A549 (cell line): ENCODE measurements around the gene ZNF511. TPM values are rescaled to one million over a fixed set of nuclear protein-coding genes. Genes with fewer than 3 reads are reported as not detected.

Source experiments
- ATAC-seq, 2 experiments: fragments of 200-7000 bp in 1 of 2; fragments of >200 bp in 1 of 2; cut with Nextera tagmentation in 1 of 2; cut with Tn5 transposase in 1 of 2; 3 replicates each; pipeline versions ENCODE4 v1.8.0 to v1.9.1; 2018 to 2020; ENCODE audit warnings: mild to moderate bottlenecking in 1 of 2, moderate library complexity in 1 of 2
- CTCF ChIA-PET: fragments of 300-600 bp; sonication (Branson Sonifier 250); formaldehyde crosslinking; extraction: SDS; loops from one replicate; lab custom pipeline; 2021; ENCODE audit warnings: antibody characterized with exemption, inconsistent platforms; lab: Yijun Ruan, JAX
- POLR2A ChIA-PET: fragments of 350-600 bp; formaldehyde crosslinking; extraction: SDS; loops from one replicate; lab custom pipeline; 2021; ENCODE audit warnings: antibody characterized with exemption, inconsistent platforms; lab: Yijun Ruan, JAX
- DNase-seq, 2 experiments: peaks; one replicate each; pipeline versions ENCODE4 v3.0.0 to v3.0.0-alpha.2; 2011 to 2016; ENCODE audit warnings: low read depth in 1 of 2, low spot score in 1 of 2
- FAIRE-seq: peaks from 2 replicates; lab custom pipeline; 2011; peaks lifted over from hg19 to GRCh38; lab: Jason Lieb, UNC
- H3K27ac ChIP-seq, 2 experiments: fragments of >200 bp; sonication (Bioruptor Twin); formaldehyde crosslinking; 3 replicates each; pipeline ENCODE4 v1.5.1; 2016 to 2017
- H3K4me1 ChIP-seq: fragments of >200 bp; sonication (Bioruptor Twin); formaldehyde crosslinking; 3 replicates; pipeline ENCODE4 v1.6.1; 2016
- H3K4me2 ChIP-seq: fragments of >200 bp; sonication (Bioruptor Twin); formaldehyde crosslinking; 3 replicates; pipeline ENCODE4 v1.6.1; 2016
- H3K4me3 ChIP-seq: fragments of >200 bp; sonication (Bioruptor Twin); formaldehyde crosslinking; 3 replicates; pipeline ENCODE4 v1.5.1; 2016
- H3K9me3 ChIP-seq: fragments of >200 bp; sonication (Bioruptor Twin); formaldehyde crosslinking; 3 replicates; pipeline ENCODE4 v1.6.1; 2016
- CEBPB ChIP-seq, 2 experiments: fragments of >200 bp in 1 of 2; sonication (Bioruptor Twin) in 1 of 2; formaldehyde crosslinking in 1 of 2; IDR thresholded peaks; 2 replicates each; pipeline ENCODE4 v1.6.1; 2012 to 2016
- EHF ChIP-seq: fragments of 250-450 bp; sonication (Bioruptor Pico); IDR thresholded peaks from 2 replicates; pipeline ENCODE4 v1.5.0; 2020; ENCODE audit warnings: mild to moderate bottlenecking
- EP300 ChIP-seq, 2 experiments: fragments of >200 bp; sonication (Bioruptor Twin); formaldehyde crosslinking; IDR thresholded peaks; 2 replicates in 1 of 2; 3 replicates in 1 of 2; pipeline ENCODE4 v1.6.1; 2016 to 2017
- ESRRA ChIP-seq: fragments of 150-350 bp; IDR thresholded peaks from 2 replicates; pipeline ENCODE4 v1.6.1; 2014; ENCODE audit warnings: mild to moderate bottlenecking, low read length, borderline replicate concordance
- FOSB ChIP-seq: fragments of 250-450 bp; sonication (Bioruptor Pico); IDR thresholded peaks from 2 replicates; pipeline ENCODE4 v1.5.0; 2020; ENCODE audit warnings: mild to moderate bottlenecking, moderate library complexity
- FOSL2 ChIP-seq, 2 experiments: fragments of 450-650 bp in 1 of 2; fragments of >200 bp in 1 of 2; sonication (Bioruptor Twin) in 1 of 2; formaldehyde crosslinking; IDR thresholded peaks; 2 replicates each; pipeline versions ENCODE4 v1.5.0 to v1.6.1; 2016 to 2020; ENCODE audit warnings: mild to moderate bottlenecking in 1 of 2, moderate library complexity in 1 of 2
- FOXS1 ChIP-seq: fragments of 250-450 bp; sonication (Bioruptor Pico); IDR thresholded peaks from 2 replicates; pipeline ENCODE4 v1.5.0; 2020; ENCODE audit warnings: mild to moderate bottlenecking, moderate library complexity
- GATA3 ChIP-seq: IDR thresholded peaks from 2 replicates; pipeline ENCODE4 v1.6.1; 2012; ENCODE audit warnings: borderline replicate concordance
- HOXB13 ChIP-seq: fragments of 250-450 bp; sonication (Bioruptor Pico); IDR thresholded peaks from 2 replicates; pipeline ENCODE4 v1.5.0; 2020; ENCODE audit warnings: low read depth, mild to moderate bottlenecking, moderate library complexity
- HOXB5 ChIP-seq: fragments of 250-450 bp; sonication (Bioruptor Pico); IDR thresholded peaks from 2 replicates; pipeline ENCODE4 v1.5.0; 2020; ENCODE audit warnings: mild to moderate bottlenecking, moderate library complexity
- JUN ChIP-seq, 2 experiments: fragments of >200 bp; sonication (Bioruptor Twin); formaldehyde crosslinking; IDR thresholded peaks; 2 replicates in 1 of 2; 3 replicates in 1 of 2; pipeline ENCODE4 v1.6.1; 2016 to 2017
- JUNB ChIP-seq: fragments of >200 bp; sonication (Bioruptor Twin); formaldehyde crosslinking; IDR thresholded peaks from 2 replicates; pipeline ENCODE4 v1.6.1; 2016
- KDM5A ChIP-seq: fragments of 200-600 bp; sonication (generic); IDR thresholded peaks from 2 replicates; pipeline ENCODE4 v1.6.1; 2016; ENCODE audit warnings: antibody characterized with exemption, mild to moderate bottlenecking
- MAFK ChIP-seq: fragments of 450-650 bp; IDR thresholded peaks from 2 replicates; pipeline ENCODE4 v1.6.1; 2014; ENCODE audit not compliant: partially characterized antibody
- MAZ ChIP-seq: fragments of 150-350 bp; IDR thresholded peaks from 2 replicates; pipeline ENCODE4 v1.6.1; 2014; ENCODE audit warnings: antibody characterized with exemption, low read depth, low read length, borderline replicate concordance
- NPAS2 ChIP-seq: fragments of 250-450 bp; sonication (Bioruptor Pico); IDR thresholded peaks from 2 replicates; pipeline ENCODE4 v1.8.0; 2022; ENCODE audit warnings: mild to moderate bottlenecking, moderate library complexity, borderline replicate concordance
- PHF8 ChIP-seq: fragments of 200-600 bp; sonication (generic); IDR thresholded peaks from 2 replicates; pipeline ENCODE4 v1.6.1; 2016; ENCODE audit warnings: low read depth, mild to moderate bottlenecking, antibody characterized with exemption, moderate library complexity, borderline replicate concordance
- POLR2A ChIP-seq: IDR thresholded peaks from 2 replicates; pipeline ENCODE4 v1.6.1; 2012; ENCODE audit warnings: mild to moderate bottlenecking, low read length
- RARB ChIP-seq: fragments of 250-450 bp; sonication (Bioruptor Pico); IDR thresholded peaks from 2 replicates; pipeline ENCODE4 v1.8.0; 2021; ENCODE audit warnings: mild to moderate bottlenecking, moderate library complexity
- RCOR1 ChIP-seq: fragments of 150-350 bp; IDR thresholded peaks from 2 replicates; pipeline ENCODE4 v1.6.1; 2014; ENCODE audit warnings: antibody characterized with exemption, low read length, low read depth
- SREBF2 ChIP-seq: fragments of 450-650 bp; IDR thresholded peaks from 2 replicates; pipeline ENCODE4 v1.6.1; 2014; ENCODE audit warnings: mild to moderate bottlenecking, moderate library complexity
- TP53 ChIP-seq: fragments of 250-450 bp; sonication (Bioruptor Pico); IDR thresholded peaks from 2 replicates; pipeline ENCODE4 v1.5.0; 2021; ENCODE audit warnings: mild to moderate bottlenecking, moderate library complexity
- ZSCAN20 ChIP-seq: fragments of 250-450 bp; sonication (Bioruptor Pico); IDR thresholded peaks from 2 replicates; pipeline ENCODE4 v1.8.0; 2022; ENCODE audit warnings: mild to moderate bottlenecking, moderate library complexity
- WGBS: methylation state at CpG from one replicate; pipeline ENCODE4 v1.1.6; 2017; ENCODE audit errors: missing lambda C conversion rate; 5-methylcytosine and 5-hydroxymethylcytosine counted together
- polyA plus RNA-seq, 4 experiments: library from polyadenylated mRNA; depleted of rRNA in 3 of 4; stranded (reverse); fragments of >200 nt; fragmentation: RNase III in 1 of 4; extraction: RNeasy Plus Mini Kit Qiagen cat#74134 plus additional on column Dnase treatment in 1 of 4; gene quantifications; 2 replicates in 3 of 4; 3 replicates in 1 of 4; pipeline ENCODE4 v1.2.3, GENCODE V29; 2011 to 2017
- TF ChIP-seq, protein P1 (sequence below): IDR thresholded peaks from 2 replicates; pipeline ENCODE4 v1.6.1; 2012
- TF ChIP-seq, protein P2 (sequence below): fragments of 450-650 bp; IDR thresholded peaks from 2 replicates; pipeline ENCODE4 v1.6.1; 2014; ENCODE audit warnings: antibody characterized with exemption
- TF ChIP-seq, protein P3 (sequence below): fragments of >200 bp; sonication (Bioruptor Twin); formaldehyde crosslinking; IDR thresholded peaks from 2 replicates; pipeline ENCODE4 v1.6.1; 2016
- TF ChIP-seq, protein P4 (sequence below): fragments of 250-450 bp; sonication (Bioruptor Pico); IDR thresholded peaks from 2 replicates; pipeline ENCODE4 v1.5.0; 2021; ENCODE audit warnings: mild to moderate bottlenecking, moderate library complexity, borderline replicate concordance

Gene ZNF511
- polyA plus RNA-seq, 2 of the 4 experiments (the other 2 are of a cell fraction): 40.2 to 43.6 TPM

DNA sequence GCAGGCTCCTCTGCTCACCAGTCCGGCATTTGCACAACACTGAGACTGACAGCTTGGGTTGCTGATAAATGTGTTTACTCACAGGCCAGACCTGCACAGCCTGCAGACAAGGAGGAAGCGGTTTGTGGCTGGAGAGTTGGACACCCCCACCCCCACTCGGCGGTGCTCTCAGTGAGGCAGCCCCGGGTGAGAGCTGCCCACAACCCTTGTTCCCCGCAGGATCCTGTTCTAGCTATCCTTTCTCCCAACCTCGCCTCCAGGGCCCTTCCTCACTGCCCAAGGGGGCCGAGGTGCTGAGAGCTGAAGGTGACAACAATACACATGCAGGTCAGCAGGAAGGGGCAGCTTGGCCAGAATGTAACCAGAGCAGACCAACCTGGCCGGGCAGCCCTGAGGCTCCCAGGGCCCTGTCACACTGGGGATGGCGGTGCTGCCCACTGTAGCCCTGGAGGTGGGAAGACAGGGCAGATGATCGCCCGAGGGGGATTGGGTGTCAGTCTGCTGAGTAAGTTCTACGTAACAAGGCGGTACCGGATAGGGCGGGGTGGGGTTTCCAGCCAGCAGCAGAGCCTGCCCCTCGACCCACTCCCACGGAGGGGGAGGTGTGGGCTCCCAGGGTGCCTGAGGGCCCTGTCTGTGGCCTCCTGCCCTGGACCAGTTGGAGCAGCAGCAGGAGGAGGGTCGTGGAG, 30.0 kb upstream of the ZNF511 start:
- Histone ChIP-seq H3K4me3 (no peak overlapping the region), H3K9me3 (no peaks in the 10 kb centered on the region), H3K4me1 (peaks cover 4% of the 10 kb centered on the region; the same call in 1 of the 3 replicates), H3K27ac (no peak overlapping the region; a peak in 1 of 6 replicates), H3K4me2 (no peak overlapping the region)
- ChIA-PET POLR2A (no interaction called here), CTCF (interaction anchor here (0.9 to 4.3 kb wide), 5 partner anchors 15 to 135 kb away, joined by 3 to 21 read pairs (median 4); no protein-coding TSS in a partner anchor)
- peak; percentile 1 to 50; a peak in 3 of 6 replicates for ATAC-seq
- DNase-seq: no peak
- no peak for FAIRE-seq
- WGBS: 58% methylated on average over 18 of the region's 19 CpGs
- TF ChIP-seq EHF (CRISPR knock-in tag): no peak
- no peak for TF ChIP-seq RCOR1
- no peak for TF ChIP-seq POLR2A
- TF ChIP-seq, protein P1, sequence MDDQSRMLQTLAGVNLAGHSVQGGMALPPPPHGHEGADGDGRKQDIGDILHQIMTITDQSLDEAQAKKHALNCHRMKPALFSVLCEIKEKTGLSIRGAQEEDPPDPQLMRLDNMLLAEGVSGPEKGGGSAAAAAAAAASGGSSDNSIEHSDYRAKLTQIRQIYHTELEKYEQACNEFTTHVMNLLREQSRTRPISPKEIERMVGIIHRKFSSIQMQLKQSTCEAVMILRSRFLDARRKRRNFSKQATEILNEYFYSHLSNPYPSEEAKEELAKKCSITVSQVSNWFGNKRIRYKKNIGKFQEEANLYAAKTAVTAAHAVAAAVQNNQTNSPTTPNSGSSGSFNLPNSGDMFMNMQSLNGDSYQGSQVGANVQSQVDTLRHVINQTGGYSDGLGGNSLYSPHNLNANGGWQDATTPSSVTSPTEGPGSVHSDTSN: no peak
- TF ChIP-seq MAZ: no peak
- TF ChIP-seq ESRRA: no peak
- TF ChIP-seq SREBF2: no peak
- TF ChIP-seq HOXB5 (CRISPR knock-in tag): no peak
- TF ChIP-seq FOSB (CRISPR knock-in tag): no peak
- TF ChIP-seq GATA3: no peak
- TF ChIP-seq PHF8: no peak
- no peak for TF ChIP-seq JUNB
- no peak for TF ChIP-seq MAFK
- TF ChIP-seq NPAS2 (CRISPR knock-in tag): no peak

DNA sequence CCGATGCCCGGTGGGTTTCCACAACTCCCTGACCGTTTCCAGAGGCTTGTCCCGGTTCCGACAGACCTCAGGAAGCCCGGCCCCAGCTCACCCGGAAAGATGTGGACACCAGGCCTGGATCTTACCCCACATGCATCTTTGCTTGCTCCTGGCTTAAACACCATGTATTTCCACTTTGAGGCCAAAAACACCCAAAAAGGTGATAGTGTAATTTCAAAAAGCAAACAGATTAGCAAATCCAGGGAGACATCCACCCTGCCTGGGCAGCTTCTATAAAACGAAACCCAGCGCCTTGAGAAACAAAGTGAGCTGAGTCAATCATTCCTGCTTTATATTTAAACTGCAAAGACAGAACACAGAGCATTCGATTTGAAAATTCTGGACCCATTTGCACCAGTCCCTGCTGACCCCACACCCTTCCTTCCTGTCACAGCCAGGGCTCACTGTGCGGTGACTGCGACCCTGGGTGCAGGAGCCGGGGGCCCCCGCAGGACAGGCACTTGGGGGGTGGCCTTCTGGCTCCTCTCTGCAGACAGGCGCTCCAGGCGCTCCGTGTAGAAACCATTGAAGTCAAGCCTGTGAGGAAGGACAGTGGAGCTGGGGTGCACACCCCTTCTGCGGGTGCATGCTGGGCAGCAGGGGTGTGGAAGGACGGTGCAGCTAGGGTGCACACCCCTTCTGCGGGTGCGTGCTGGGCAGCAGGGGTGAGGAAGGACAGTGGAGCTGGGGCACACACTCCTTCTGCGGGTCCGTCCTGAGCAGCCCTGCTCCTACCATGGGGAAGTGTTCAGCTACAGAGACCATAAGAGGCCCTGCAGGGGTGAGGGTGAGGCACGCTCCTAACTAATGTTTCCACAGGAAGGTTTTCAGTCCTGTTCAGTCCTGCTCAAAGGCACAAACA, 29.1 kb upstream of the ZNF511 start:
- H3K9me3 ChIP-seq: no peaks in the 10 kb centered on the region
- ChIA-PET CTCF (interaction anchor here (0.8 to 1.3 kb wide), 2 partner anchors 22 to 50 kb away, joined by 3 to 4 read pairs; no protein-coding TSS in a partner anchor), POLR2A (interaction anchor here (0.6 kb wide), 1 partner anchor 80 kb away, joined by 3 read pairs; no protein-coding TSS in a partner anchor)
- WGBS: 88% methylated on average over 20 of the region's 24 CpGs
- TF ChIP-seq, protein P2, sequence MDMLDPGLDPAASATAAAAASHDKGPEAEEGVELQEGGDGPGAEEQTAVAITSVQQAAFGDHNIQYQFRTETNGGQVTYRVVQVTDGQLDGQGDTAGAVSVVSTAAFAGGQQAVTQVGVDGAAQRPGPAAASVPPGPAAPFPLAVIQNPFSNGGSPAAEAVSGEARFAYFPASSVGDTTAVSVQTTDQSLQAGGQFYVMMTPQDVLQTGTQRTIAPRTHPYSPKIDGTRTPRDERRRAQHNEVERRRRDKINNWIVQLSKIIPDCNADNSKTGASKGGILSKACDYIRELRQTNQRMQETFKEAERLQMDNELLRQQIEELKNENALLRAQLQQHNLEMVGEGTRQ: no peak
- TF ChIP-seq RARB (CRISPR knock-in tag) (no peak), FOXS1 (CRISPR knock-in tag) (no peak), EP300 (IDR thresholded peaks at IDR 0.05) (no peak), ZSCAN20 (CRISPR knock-in tag) (no peak), TP53 (CRISPR knock-in tag) (no peak), JUNB (no peak), CEBPB (IDR thresholded peaks at IDR 0.05) (no peak), FOSL2 (IDR thresholded peaks at IDR 0.05) (no peak), FOSL2 (CRISPR knock-in tag; IDR thresholded peaks at IDR 0.05) (no peak), JUN (IDR thresholded peaks at IDR 0.05) (no peak), MAFK (no peak), KDM5A (no peak), FOSB (CRISPR knock-in tag) (no peak), HOXB13 (CRISPR knock-in tag) (no peak)
- TF ChIP-seq, protein P3, sequence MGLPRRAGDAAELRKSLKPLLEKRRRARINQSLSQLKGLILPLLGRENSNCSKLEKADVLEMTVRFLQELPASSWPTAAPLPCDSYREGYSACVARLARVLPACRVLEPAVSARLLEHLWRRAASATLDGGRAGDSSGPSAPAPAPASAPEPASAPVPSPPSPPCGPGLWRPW: no peak
- TF ChIP-seq, protein P4, sequence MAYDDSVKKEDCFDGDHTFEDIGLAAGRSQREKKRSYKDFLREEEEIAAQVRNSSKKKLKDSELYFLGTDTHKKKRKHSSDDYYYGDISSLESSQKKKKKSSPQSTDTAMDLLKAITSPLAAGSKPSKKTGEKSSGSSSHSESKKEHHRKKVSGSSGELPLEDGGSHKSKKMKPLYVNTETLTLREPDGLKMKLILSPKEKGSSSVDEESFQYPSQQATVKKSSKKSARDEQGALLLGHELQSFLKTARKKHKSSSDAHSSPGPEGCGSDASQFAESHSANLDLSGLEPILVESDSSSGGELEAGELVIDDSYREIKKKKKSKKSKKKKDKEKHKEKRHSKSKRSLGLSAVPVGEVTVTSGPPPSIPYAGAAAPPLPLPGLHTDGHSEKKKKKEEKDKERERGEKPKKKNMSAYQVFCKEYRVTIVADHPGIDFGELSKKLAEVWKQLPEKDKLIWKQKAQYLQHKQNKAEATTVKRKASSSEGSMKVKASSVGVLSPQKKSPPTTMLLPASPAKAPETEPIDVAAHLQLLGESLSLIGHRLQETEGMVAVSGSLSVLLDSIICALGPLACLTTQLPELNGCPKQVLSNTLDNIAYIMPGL: no peak
- DNase-seq (no peak), ATAC-seq (no peak), FAIRE-seq (no peak)
- no peak overlapping the region for H3K4me2 ChIP-seq
- no peak overlapping the region for H3K27ac ChIP-seq
- no peak overlapping the region for H3K4me3 ChIP-seq
- peaks cover 4% of the 10 kb centered on the region; the same call in 1 of the 3 replicates for H3K4me1 ChIP-seq
